GM19397 (cell line): ENCODE results near the gene RRP8.

Experiments used
- ATAC-seq: cut with Tn5 transposase; IDR thresholded peaks from one replicate; pipeline ENCODE4 v1.9.1; 2021; ENCODE audit warnings: mild to moderate bottlenecking, moderate library complexity; ENCODE audit not compliant: unreplicated experiment

Gene RRP8

DNA sequence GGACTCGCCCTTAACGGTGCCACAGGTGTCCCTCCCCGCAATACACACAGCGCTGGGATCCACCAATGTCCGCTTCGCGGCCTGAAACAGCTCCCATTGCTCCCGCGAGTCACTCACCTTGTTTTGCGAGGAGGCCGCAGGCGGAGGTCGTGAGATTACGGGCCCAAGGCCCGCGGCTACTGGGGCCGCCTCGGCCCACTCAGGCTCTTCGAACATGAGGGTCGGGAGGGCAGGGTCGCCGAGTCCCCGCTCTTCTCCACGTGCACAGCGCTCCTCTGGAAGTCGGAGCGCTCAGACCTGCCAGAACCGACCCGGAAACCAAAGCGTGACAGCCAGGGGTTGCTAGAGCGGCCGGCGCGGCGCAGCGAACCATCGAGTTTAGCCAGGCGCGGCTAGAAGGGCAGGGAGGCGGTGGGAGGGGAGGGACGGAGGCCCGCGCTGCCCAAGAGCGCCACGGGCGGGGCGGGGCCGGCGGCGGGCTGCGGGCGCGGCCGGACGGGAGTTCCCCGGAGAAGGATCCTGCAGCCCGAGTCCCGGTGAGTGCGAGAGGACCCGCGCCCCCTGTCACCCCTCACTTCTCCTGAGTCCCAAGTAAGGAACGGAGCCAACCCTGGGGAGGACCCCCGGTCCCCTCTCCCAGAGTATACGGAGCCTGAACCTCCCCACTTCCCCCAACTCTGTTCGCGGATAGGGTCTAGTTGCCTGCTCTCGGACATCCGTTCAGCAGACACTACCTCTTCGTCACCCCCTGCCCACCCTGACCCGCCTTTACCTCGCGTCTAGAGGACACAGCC, at the start of gene RRP8, which contains the start of gene ILK:
TSS of gene RRP8 (minus strand) at position 330 of the 794 bp plus-strand sequence. CDS start at position 216, 114 bp downstream.
TSS of gene ILK (plus strand) at position 488 of the 794 bp plus-strand sequence. CDS start 498 bp downstream, outside the sequence.
- peak; percentile 84 for ATAC-seq

DNA sequence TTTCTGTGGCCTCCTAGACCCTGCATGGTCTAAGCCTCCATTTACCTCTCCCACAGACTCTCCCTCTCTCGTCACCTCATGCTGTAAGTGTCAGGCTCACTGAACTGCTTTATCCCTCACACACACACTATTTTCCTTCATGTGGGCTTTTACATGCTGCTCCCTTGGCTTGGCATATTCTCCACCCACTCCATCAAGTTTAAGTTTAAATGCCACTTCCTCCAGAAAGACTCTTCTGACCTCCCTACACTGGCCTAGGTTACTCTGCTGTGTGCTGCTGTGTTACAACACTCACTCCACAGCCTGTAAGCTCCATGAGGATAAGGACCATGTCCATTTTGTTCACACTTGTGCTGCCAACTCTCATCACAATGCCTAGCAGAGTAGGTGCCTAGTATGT, 49.7 kb upstream of the RRP8 start:
- ATAC-seq = no peak

DNA sequence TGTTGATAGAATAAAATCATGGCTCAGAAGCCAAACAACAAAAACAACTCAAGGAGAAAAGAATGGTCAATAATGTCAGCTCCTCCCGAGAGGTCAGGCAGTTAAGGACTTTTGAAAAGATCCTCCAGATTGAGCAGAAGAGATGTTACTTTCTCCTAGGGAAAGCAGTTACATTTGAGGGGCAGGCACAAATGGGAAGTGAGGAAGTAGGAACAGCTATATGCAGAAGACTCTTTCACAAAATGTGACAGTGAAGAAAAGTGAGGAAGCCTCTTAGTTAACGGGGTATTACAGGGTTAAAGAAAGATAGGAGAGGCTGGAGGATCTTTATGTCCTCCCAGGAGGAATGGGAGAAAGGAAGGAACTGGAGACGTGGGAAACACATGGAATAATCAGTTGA, 48.8 kb upstream of the RRP8 start:
- no peak for ATAC-seq

DNA sequence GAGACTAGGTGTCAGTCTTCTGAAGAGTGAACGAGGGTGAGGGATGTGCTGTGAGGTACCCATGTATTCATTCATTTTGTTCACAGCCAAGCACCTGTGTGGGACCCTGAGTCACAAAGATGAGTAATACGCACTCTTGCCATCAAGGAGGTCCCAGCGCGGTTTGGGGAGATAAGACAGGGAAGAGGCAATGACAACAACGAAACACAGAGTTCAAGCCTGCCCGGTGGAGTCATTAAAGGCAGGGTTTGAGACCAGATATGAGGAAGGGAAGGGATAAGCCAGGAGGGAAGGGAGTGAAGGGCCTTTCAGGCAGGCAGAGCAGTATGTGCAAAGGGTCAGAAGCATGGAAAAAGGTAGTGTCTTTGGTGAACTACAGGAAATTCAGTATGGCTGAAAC, 47.6 kb upstream of the RRP8 start:
- no peak for ATAC-seq

DNA sequence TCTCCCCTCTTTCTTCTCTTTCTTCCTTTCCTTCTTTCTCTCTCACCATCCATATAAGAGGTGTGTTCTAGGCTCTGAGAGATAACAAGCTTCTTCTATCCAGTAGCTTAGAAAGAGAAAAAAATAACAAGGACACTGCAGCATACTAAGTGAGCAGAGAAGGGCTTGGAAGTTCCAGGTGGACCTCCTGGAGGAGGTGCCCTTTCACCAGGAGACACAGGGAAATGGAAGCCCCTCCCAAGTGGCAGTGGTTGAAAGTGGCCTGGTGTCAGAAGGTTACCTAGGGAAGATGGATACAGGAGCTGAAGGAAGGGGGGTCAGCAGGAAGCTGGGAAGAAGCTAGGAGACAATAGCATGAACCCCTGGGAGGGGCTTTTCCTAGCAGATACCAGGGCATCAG, 46.7 kb upstream of the RRP8 start:
- no peak for ATAC-seq

DNA sequence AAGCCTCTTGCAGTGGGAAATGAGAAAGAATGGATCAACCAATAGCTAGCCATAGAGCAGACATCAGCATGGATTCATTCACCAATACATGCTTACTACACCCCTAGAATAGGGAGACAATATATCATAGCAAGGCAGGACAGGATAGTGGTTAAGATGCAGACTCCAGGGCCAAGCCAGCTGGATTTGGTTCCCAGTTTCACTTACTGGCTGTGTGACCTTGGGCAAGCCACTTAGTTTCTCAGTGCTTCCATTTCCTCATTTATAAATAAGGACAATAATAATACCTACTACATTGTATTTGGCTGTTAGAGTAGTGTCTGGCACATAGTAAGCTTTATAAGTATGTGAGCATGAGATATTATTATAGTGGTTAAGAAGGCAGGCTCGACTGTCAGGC, 45.1 kb upstream of the RRP8 start:
- ATAC-seq = no peak

DNA sequence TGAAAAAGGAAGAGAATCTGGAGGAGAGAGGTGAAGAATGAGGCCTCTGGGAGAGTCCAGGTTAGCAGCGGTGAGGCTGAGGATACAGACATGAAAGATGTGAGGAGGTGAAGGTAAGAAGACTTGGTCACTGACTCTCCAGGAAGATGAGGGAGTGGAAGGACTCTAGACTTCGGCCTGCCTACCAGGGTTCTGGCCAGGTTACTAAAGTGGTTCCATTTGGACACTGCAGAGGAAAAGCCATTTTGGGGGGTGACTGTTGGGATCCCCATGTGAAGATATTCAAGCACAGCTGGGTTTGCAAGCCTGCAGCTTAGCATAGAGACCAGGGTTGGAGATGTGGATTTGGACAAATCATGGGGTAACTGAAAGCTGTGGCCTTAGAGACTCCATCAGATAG, 44.4 kb upstream of the RRP8 start:
- no peak for ATAC-seq

DNA sequence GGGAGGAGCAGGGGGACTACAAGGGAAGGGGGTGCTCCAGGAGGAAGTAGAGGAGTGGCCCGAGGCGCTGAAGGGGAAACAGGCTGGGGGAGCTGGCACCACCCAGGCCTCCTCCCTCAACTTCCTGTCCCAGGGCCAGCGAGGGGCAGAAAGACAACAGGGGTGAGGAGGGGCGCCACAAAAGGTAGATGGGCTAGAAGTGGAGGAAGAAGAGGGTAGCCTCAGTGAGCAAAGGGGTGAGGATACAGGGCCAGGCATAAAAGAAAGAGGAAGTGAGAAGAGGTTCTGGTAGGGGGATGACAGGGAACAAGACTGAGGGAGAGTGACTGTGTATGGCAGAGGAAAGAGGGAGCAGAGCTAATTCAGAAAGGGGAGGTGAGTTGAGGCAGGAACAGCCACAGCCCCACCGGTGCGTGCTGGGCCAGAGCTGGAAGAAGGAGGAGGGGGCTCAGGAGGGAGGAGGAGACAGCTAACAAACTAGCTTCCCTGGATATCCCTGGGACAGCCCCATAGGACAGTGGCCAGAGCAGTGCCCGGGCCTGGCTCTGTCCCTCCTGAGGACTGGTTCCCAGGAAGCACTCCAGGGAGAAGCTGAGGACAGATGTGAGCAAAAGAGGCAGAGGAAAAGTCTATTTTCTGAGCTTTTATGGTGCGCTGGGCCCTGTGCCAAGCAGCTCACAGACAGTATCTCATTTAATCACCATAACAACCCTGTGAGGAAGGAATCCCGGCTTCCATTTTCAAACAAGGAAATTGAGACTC, 43.7 kb upstream of the RRP8 start:
- peak; percentile 70 for ATAC-seq

DNA sequence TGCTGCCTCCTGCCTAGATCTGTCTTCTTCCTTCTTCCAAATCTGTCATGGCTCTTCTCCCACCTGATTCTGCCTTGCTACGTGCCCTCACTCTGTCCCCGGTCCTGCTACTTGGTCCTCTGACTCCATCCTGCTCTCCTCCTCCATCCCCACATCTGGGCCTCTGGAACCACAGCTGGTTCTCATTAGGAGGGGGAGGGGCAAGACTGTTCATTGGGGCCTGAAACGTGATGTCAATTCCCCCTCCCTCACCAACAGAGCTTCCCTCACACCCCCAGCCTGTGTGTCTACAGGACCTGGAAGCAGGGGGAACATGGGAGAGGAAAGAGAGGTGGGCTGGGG, 43.1 kb upstream of the RRP8 start:
- no peak for ATAC-seq

DNA sequence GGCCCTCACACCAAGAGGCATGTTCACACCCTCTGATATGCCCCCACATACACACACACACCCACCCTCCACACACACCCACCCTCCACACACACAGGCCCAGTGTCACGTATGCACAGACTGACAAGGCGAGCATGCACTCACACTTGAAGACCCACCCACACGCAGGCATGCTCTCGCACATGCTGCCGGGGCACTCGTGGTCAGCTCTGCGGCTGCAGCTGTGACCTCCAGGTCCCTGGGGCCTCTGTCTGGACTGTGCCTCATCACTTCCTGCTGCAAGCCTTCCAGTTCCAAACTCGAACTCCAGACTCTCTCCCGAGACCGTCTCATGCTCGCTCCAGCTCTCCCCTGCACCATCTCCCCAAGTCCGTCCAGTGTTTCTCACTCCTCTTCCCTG, 42.7 kb upstream of the RRP8 start:
- ATAC-seq = no peak

DNA sequence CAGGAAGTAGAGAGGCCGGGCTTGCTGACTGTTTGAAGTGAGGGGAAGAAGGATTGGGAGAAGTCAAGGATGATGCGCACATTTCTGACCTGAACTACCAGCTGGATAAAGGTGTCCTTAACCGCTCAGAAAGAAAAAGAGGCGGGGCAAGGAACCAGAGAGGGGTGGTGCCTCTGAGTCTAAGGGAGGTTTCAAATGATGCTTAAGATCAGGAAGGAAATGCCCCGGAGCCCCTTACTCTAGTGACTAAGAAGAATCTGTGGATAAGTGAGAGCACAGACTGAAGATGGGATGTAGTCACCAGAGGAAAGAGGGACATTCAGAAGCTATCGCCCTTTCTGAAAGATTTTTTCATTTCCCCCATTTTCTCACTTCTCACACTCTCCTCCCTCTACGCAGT, 39.5 kb upstream of the RRP8 start:
- ATAC-seq = no peak

DNA sequence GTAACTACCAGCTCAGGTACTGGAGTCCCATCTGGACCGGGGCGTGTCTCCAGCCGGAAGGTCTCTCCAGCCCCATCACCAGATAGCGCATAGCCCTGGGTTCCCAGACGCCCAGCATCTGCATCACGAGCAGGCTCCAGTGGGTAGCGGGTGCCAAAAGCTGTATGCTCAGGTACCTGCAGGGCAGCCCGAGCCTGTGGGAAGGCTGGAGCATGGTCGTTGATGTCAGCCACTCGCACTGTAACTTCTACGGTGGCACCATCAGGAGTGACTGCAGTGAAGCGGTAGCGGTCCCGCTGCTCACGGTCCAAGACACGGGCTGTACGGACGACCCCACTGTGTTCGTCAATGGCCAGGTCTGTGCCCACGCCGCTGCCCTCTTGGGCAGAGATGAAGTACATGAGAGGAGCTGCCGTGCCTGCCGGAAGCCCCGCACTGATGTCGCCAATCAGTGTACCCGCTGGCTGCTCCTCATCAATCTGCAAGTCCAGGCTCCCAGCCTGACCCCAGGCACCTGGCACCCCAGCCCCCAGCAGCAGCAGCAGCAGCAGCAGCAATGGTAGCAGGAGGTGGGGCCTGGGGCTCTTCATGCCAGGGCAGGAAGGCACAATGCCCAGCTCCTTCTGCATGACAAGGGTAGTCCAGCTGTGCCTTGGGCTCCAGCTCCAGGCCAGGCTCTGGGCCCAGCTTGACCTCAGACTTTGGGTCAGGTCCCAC, 37.7 kb upstream of the RRP8 start:
- ATAC-seq = no peak

DNA sequence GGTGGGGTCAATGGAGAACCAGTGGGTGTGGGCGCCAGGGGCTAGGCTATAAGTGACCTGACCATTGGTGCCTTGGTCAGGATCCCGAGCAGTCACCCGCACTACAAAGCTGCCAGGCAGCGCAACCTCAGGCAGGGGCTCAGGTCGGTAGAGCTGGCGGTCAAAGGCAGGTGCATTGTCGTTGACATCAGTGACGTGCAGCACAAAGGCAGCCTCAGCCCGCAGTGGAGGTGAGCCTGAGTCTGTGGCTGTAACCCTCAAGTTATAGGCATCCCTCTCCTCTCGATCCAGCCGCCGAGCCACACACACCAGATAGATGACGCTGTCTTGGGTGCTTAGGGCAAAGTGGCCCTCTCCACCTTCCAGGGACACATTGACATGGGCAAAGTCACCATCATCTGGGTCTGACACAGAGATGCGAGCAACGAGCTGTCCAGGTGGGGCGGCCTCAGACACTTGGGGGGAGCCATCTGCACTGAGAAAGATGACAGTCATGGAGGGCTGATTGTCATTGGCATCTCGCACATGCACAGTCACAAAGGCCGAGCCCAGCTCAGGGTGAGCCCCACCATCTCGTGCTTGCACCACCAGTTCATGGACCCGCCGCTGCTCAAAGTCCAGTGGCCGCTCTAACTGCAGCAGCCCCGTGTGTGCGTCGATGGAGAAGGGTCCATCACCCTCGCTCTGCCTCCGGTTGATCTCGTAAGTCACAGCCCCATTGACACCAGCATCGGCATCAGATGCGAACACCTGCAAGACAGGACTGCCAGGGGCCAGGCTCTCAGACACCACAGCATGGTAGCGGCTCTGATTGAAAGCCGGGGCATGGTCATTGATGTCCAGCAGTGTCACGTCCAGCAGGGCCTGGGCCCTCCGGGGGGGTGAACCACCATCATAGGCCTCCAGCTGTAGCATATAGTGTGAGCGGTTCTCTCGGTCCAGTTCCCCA, 36.9 kb upstream of the RRP8 start:
- ATAC-seq = no peak

DNA sequence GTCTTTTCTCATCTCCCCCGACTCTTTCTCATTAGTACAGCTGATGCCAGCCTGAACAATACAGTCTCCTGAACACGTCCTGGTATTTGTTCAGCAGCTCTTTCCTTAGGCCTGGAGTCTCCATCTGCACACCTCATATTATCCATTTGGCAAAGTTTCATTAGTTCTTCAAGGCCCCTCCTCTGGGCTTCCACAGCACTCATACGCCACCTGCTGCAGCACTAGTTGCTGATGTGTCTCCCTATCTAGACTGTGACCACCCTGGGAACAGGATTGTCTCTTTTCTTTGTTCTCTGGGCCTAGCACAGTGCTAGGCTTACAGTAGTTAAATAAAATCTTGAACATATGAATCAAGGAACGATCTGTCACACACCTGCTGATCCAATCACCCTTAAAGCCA, 35.0 kb upstream of the RRP8 start:
- no peak for ATAC-seq

DNA sequence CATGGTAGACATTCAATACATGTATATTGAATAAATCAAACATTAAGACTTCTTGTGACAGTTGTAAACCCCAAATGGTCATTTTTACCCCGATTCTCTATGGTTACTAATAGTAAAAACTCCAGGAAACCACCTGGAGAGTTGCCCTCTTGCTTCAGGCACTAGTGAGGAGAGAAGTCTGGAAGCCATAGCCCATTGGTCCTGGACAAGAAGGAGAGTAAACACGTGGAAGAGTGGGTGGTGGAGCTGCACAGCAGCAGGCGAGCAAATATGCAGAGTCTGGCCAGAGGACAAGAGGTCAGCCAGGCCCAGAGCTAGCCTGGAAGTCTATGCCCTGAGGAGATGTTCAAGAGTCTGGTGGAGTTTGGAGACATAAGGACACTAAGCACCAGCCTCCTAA, 34.5 kb upstream of the RRP8 start:
- no peak for ATAC-seq

DNA sequence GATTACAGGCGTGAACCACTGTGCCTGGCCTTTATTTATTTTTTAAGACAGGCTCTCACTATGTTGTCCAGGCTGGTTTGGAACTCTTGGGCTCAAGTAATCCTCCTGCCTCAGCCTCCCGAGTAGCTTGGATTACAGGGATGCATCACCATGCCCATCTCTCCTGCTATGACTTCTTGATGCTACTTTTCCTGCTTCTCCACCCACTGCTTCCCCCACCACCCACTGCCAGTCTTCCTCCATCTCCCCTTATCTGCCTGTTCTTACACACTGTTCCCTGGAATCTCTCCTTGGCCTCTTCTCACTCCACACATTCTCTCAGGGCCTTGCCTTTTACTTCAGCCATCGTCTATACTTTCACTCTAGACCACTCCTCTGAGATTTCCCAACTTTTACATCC, 33.1 kb upstream of the RRP8 start:
- no peak for ATAC-seq

DNA sequence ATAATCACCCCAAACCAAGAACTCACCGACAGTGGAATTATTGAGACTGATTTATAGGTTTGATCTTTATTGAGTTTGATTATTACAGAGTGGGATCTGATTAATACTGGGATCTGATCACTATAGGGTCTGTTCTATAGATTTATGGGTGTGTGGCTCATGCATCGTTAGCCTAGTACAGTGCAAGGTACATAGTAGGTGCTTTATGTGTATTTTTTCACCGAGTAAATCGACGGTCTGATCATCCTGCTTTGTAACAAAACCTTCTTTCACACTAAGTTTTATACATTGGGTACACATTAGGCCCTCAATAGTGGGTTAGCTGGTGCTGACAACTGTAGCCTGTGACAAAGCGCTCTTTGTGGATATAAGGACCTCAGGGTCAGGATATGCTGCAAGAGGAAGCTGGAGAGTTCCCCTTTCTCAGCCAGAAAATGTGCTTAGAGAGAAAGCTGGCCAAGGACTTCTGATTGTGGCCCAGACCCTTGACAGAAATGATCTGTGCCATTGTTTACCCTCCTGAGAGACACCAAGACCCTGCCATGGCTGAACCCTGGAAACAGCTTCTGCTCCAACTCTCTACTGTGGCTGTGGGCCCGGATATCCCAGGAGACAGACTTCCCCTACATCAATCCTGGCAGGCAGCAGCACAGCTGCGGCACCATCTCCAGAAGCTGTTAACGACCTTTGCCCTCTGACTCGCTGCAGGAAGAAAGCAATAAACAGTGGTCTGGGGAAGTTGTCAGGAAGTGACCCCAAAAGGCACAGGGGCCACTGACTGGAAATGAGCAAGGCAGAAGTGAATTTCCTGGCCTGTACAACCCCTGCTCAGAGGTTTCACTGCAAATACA, 31.9 kb upstream of the RRP8 start:
- ATAC-seq = no peak

DNA sequence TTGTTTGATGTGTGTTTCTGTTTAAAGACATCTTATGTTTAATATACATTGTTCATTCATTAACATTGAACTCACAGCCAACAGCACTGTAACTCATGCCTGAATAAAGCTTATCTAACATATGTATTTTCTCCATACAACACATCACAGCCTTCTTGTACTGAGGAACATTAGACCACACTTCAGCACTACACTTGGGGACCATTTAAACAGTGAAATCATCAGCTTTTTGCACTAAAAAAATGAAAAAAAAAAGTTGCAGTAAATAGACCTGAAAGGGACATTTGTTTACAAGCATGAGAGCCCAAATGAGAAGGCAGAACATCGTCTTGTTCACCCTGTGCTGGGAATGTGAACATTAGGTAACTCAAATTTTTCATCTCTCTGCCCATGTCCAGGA, 31.1 kb upstream of the RRP8 start:
- no peak for ATAC-seq
